Measurements from ENCODE around the gene SPACA4.

SPACA4 gene

DNA sequence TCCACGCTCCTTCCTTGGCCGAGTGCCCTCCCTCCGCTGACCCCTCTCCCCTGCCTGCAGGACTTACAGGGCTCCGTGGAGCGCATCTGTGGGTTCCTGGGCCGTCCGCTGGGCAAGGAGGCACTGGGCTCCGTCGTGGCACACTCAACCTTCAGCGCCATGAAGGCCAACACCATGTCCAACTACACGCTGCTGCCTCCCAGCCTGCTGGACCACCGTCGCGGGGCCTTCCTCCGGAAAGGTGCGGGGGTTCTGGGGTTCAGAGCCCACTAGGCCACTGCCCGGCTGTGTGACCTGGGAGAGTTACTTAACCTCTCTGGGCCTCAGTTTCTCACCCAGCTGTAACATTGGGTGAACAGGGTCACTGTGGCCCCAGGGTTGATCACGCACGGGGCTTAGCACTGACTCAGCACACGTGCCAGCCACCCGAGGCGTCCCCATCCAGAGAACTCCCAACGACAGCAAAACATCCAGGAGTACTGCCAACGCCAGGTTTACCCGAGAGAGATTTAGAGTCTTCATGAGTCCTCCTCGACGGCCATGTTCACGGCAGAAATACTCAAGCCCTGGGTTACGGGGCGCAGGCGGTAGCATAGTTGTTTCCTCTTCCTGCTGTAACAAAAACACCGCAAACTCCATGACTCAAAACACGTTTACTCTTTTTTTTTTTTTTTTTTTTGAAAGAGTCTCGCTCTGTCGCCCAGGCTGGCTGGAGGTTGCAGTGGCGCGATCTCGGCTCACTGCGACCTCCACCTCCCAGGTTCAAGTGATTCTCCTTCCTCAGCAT, 9.7 kb upstream of the SPACA4 start:
- peak; percentile 67 for DNase-seq (ENCODE audit: low spot score)

DNA sequence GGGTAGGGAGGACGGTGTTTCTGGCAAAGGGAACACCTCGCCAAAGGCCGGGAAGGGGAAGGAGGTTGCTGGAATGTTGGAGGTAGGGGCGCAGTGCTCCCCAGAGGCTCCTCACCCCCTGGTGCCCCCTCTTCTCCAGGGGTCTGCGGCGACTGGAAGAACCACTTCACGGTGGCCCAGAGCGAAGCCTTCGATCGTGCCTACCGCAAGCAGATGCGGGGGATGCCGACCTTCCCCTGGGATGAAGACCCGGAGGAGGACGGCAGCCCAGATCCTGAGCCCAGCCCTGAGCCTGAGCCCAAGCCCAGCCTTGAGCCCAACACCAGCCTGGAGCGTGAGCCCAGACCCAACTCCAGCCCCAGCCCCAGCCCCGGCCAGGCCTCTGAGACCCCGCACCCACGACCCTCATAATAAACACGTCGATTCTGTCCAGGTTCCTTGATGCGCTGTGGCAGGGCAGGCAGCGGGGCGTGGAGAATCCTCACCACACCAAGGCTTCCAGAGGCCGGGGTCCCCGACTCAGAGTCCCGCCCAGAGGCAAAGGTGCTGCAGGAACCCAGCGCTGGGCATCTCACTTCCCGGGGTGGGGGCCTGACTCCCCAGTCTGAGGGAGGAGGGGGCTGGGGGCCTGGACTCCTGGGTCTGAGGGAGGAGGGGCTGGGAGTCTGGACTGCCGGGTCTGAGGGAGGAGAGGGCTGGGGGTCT, 7.4 kb upstream of the SPACA4 start:
- DNase-seq (ENCODE audit: low spot score) = no peak

DNA sequence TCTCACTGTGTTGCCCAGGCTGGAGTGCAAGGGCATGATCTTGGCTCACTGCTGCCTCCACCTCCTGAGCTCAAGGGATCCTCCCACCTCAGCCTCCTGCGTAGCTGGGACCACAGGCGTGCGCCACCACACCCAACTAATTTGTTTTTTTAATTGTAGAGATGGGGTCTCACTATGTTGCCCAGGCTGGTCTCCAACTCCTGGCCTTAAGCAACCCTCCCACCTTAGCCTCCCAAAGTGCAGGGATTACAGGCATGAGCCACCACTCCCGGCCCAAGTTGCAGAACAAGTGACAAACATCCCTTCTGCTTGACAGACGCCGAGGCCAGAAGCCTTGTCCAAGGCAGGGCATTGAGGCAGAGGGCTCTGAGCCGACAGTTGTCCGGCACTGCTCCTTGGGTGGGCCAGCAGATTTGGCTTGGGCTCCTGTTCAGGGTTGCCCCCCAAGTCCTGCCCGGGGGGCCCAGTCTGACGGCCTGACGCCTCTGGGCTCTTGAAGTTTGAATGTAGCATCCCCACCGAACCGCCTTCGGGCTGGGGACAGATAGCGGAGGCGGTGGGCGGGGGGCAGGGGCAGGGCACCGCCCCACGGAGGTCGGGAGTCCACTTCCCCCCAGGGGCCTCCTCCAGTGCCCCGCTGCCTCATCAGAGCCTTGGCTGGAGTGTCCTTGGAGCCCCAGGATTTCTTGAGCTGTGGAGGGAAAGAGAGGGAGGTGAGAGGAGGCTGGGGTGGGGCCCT, 5.7 kb upstream of the SPACA4 start:
- DNase-seq (ENCODE audit: low spot score) = no peak

DNA sequence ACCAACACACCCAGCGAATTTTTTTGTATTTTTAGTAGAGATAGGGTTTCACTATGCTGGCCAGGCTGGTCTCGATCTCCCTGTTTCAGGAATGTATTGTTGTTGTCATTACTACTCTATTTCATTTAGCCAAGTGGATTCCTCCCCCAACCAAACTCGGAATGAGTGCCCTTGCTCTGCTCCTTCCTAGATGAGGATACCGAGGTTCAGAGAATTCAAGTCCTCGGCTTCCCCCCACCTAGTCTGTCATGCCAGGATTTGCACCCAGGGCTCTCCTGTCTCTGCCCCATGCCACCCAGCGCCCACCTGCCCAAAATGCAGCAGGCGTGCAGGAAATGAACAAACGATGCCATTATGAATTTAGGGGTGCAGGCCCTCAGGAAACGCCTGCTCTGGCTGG, 3.5 kb upstream of the SPACA4 start:
- no peak for DNase-seq (ENCODE audit: low spot score)

DNA sequence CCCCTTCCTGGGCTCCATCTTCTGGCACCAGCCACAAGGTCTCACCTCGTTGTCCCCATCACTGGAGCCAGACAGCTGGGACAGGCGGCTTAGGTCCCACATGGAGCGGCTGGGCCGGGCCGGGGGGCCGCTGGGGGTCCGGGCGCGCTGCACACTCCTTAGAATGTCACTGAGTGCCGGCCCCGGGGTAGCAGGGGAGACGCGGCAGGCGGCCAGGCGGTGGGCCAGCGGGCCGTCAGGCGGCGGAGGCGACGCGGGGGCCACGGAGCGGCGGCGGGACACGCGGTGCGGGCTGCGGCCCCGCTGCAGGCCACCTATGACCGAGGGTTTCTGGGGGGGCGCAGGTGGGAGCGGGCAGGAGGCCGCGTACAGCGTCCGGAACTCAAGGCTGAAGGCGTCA, 3.1 kb upstream of the SPACA4 start:
- no peak for DNase-seq (ENCODE audit: low spot score)

DNA sequence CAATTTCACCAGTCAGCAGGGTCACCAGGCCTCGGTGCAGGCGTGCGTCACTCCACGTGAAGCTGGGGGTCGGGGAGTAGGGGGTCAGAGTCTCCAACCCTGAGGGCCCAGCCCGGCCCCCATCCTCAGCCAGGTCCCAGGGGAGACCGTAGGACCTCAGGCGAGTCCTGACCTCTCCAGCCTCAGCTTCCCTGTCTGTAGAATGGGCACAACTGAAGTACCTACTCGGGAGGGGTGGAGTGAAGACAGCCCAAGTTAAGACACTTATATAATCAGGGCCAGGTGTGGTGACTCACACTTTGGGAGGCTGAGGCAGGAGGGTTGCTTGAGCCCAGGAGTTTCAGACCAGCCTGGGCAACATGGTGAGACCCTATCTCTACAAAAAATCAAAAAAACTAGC, 2.7 kb upstream of the SPACA4 start:
- DNase-seq (ENCODE audit: low spot score) = no peak

DNA sequence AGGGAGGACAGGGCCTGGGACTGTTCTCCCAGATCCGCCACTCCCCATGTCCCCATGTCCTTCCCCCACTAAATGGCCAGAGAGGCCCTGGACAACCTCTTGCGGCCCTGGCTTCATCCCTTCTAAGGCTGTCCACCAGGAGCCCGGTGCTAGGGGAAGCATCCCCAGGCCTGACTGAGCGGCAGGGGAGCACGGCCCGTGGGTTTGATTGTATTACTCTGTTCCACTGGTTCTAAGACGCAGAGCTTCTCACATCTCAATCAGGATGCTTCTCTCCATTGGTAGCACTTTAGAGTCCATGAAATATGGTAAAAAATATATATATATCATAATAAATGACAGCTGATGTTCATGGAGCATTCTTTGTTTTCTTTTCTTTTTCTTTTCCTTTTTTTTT, 815 bp downstream of the SPACA4 start:
- DNase-seq (ENCODE audit: low spot score) = no peak

DNA sequence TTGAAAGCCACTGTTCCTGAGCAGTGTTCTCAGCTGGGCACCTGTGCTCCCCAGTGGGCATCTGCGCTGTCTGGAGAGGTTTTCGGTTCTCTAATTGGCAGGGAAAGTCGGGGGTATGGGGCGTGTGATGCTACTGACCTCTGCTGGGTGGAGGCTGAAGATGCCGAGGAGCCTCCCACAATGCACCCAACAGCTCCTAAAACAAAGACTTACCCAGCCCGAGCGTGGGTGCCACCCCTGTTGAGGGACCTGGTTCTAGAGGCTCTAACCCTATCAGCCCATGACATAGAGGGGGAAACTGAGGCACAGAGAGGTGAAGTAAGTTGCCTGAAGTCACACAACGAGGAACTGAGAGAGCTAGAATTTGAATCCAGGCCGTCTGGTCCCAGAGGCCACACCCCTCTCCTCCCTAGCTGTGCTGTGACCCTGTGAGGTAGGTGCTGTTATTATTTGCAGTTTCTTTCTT, 2.3 kb downstream of the SPACA4 start:
- peak; percentile 71 for DNase-seq (ENCODE audit: low spot score)

DNA sequence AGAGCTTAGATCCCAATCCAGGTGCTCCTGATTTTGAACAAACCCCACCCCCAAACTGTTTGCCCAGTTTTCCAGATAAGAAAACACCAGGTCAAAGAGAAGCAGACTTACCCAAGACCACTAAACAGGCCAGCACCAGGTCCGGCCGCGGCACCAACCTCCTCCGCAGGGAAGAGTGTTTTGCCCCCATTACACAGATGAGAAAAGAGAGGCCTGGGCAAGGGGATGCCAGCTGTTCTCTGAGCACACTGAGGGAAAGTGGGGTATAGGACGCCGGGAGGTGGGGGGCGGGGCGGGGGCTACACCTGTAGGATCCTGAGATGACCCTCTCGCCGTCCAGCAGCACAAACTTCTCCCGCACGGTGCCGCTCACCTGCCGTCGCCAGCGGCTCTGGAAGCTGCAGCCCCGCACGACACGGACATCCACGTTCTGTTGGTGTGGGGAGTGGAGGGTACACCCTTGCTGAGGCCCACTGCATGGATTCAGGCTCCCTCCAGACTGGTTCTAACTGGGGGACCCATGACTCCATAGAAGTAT, 3.1 kb downstream of the SPACA4 start:
- no peak for DNase-seq (ENCODE audit: low spot score)

DNA sequence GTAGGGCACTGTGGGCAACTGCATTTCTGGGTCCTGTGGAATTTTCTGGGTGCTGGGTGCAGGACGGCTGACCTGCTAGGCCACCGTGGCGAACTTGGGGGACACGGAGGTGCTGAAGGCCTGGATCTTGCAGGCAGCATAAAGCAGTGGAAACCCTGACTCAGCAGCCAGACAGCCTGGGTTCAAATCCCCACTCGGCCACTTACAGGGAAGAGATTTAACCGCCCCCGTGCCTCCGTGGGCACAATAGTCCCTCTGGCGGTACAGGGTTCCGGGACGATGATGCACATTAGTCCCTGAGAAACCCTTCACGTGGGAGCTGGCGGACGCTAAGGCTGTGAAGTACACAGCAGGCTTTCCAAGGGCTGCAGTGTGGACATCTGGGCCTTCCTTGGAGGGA, 5.3 kb downstream of the SPACA4 start:
- no peak for DNase-seq (ENCODE audit: low spot score)

DNA sequence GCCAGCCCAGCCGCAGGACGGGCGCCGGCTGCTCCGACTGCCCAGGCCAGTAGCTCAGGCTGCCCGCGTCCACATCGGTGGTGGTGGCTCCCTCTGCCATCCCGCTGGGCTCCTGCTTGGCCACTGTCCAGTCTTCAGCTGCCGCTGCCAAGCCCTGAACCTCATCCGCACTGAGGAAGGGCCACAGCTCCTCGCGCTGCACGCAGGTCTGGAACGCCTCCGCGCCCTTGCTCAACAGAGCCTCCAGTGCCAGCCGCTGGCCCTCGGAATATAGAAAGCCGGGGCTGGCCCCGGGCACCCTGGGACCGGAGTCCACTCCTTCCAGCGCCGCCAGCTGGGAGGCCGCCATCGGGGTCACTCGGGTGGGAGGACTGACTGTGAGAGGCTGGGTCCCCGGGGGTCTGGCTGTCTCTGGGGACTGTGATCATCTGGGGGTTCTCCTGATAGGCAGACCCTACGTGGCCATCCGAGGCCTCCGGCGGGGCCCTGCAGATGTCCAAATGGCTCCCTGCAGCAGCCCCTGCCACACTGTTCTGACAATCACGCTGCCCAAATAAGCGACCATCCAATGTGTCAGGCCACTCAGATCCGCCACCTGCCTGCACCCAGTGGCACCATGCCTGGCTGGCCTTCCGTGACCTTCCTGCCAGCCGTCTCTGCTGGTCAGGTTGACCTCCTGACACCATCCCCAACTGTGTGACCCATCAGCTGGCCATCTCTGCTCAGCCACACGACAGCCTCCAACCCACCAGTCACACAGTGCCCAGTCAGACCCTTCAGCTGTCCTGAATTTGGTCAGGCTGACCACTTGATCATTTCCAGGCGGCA, 6.7 kb downstream of the SPACA4 start:
- no peak for DNase-seq (ENCODE audit: low spot score)

DNA sequence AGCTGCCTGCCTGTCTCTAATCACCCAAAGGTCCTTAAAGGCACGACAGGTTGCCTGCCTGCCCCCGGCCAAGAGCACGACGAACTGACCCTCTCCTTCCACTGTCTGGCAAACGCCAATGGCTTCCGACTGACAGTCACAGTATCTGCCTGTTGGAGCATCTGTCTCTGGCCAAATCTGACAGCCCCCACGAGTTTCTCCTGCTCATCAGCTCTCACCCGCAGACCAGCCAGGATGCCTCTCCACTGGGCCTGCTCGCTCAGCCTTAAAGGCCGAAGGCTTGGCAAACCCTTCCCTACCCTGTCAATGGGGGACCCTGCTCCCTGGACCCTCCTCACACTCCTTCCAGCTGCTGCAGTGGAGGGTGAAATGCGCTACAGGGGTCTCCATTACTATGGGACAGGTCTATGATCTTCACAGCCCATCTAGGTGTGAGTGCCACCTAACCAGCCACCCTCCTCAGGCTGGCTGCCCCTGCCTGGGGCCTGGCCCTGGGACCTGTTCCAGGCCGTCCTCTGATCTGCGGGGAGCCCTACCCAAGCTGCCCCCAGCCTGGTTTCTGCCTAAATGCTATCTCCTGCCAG, 7.4 kb downstream of the SPACA4 start:
- no peak for DNase-seq (ENCODE audit: low spot score)

DNA sequence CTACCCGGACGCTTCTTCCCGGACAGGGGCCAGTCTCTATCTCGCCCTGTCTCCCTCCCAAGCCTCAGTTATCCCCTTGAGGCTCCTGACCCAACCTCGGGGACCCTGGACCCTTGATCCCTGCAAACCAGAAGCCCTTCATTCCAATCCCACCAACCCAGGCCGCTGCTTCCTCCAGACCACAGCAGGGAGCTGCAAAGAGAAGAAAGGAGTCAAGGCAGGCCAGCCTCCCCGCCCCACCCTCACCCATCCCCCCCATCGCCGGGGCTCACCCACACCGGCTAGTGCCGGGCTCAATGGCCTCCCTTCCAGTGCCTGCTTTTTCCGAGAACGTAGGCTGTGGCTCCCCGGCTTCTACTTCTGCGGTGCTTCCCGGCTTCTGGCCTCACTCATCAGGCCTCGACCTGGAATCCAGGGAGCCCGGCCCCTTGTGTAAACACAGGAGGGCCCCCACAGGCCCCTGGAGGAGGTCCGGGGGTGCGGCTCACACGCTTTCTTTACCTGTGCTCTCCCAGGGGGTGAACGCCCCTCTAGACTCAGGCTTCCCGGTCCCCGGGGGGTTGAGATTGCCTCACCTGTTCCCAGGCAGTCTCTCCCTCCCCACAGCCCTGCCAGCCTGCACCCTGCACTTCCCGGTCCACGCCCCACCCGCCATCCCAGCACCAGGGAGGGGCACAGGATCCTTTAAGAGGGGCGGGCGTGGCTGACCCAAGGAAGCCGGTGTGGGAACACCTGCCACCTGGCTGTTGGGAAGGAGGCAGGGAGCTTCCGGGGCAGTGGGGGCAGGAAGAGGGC, 8.1 kb downstream of the SPACA4 start, which contains the start of gene FAM83E:
Gene FAM83E, minus strand, starts transcription at position 641 of the 795 bp plus-strand sequence. CDS start 1,704 bp downstream, outside the sequence.
- no peak for DNase-seq (ENCODE audit: low spot score)

DNA sequence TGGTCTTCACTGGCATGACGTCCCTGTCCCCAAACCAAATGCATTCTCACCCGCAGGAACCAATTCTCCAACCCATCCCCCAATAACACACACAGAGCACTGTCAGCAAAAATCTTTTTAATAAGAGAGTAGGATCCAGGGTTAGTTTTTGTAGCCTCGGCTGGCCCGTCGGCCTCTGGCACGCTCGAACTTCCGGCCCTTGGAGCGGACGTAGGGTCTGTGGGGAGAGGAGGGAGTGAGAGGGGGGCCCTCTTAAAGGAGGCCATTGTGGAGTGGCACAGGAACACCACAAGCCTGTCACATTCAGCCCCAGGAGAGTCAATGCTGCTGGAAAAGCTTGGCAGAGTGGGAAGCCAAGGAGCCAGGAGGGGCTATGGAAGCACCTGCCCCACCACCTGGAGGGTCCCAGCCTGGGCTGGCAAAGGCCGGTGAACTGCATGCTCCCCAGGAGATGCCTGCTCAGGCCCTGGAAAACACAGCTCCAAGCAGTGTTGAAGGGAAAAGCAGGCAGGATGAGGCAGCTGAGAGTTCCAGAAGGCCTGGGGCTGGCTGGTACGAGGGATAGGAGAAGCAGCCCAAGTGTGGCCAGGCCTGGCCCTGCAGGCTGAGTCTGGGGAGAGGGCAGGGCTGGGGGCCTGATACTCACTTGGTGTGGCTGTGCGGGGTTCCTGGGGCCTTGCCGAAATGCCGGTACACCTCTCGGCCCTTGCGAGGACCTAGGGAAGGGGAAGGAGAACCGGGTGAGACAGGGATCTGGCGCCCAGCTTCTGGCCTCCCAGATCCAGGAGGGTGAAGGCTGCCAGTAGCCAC, 8.9 kb downstream of the SPACA4 start:
- DNase-seq (ENCODE audit: low spot score) = no peak

DNA sequence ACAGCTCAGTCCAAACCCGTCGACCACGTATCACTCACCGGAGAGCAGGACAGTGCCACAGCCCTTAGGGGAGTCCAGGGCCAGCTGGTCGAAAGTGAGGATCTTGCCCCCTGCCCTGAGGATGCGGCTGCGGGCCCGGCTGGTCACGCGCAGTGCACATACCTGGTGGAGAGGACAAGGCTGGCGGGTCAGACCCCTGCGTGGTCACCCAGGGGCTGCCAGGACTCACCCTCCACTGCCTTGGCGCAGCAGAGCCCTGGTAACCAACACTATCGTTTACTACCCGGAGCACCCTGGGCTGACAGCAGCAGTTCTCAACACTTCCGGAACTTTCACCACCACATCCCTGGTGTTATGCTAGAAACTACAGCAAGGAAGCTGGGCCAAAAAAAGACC, 9.5 kb downstream of the SPACA4 start:
- no peak for DNase-seq (ENCODE audit: low spot score)

DNA sequence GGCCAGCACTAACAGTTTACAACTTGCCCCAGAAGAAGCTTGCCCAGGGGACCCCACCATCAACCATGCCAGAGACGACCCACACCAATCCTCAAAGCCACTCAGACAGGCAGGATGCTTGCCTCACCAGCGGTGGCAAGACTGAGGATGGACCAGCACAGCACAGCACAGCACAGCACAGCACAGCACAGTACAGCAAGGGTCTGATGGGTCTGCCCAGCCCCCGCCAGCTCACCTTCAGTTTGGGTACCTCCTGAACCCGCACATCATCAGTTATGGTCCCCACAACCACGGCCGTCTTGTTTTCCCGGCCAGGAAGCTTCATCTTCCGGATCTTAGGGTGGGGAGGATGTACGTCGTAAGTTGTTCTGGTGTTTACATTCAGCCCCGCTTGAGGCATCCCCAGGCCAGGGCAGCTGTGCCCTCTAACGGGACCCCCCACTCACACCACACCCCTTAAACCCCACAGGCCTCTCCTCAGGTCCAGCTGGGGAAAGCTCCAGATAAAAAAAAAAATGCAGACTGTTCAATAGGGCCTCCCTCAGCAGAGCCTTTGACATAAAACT, 10.0 kb downstream of the SPACA4 start:
- no peak for DNase-seq (ENCODE audit: low spot score)

DNA sequence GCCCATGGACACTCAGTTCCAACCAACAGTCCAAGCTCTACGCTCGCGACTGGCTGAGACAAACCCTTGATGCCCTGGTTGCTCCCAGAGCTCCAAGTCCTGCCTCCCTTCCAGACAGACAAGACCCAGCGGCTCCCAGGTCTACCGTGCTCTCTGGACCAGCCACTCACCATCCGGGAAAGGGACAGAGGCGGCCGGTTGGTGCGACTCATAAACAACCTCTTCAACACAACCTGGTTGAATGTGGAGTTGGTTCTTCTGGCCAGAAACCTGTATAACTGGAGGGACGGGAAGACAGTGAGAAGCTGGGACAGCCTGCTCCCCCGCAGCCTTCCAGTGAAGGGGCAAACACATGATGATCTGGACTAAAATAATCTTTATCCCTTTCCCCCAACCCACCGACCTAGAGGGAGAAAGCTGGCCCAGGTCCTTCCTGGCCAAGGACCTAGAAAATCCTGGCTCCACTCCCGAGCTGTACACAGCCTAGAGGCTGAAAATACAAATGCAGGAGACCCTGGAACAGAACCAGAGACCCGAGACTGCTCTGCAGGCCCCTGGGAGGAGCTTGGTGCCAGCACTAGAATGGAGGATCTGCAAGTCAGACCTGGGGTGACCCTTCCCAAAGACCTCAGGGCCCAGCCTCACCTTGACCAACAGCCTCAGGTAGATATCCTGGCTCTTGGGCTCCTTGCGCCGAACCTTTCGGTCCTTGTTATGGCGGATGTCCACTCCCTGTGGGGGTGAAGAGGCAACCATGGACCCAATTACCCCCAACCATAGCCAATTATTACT, 10.8 kb downstream of the SPACA4 start:
- DNase-seq (ENCODE audit: low spot score) = no peak

DNA sequence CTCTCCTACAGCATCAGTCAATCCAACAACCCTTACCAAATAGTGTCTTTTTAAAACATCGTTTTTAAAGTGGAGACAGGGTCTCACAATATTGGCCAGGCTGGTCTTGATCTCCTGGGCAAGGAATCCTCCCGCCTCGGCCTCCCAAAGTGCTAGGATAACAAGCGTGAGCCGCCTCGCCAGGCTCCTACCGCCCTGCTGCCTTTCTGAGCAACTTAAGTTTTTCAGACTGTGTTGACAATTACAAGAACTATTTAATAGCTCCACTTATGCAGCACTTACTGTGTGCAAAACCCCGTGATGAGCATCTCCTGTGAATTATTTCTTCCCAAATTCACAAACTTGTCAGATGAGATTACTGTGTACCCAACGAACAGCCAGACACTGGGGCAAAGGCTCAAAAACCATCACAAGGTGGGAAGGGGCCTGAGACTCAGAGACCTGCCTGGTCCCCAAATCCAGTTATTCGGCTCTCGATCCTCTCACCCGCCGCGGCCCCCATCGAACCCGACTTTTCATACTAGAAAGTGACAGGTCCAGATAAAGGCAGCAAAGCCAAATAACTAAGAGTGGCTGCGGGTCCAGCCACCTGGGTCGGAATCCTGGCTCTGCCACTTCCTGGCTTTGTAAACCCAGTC, 11.9 kb downstream of the SPACA4 start:
- DNase-seq (ENCODE audit: low spot score) = no peak
